Type B pancreatic cell (in vitro differentiated cells): ENCODE data around the gene ST6GAL1. TPM values are rescaled to one million over a fixed set of nuclear protein-coding genes. Genes with fewer than 3 reads are reported as not detected.

Experiments
- DNase-seq: peaks from one replicate; pipeline ENCODE4 v3.0.0; 2021; ENCODE audit warnings: mixed read lengths; ENCODE audit not compliant: unreplicated experiment; ENCODE audit errors: extremely low spot score
- H3K27ac Mint-ChIP-seq: 2 replicates; pipeline ENCODE4 v1.8.0; 2021; ENCODE audit warnings: mild to moderate bottlenecking, mixed read lengths
- H3K27me3 Mint-ChIP-seq: 2 replicates; pipeline ENCODE4 v1.8.0; 2021; ENCODE audit warnings: mixed read lengths
- H3K36me3 Mint-ChIP-seq: 2 replicates; pipeline ENCODE4 v1.8.0; 2021; ENCODE audit warnings: mixed read lengths
- H3K4me1 Mint-ChIP-seq: one replicate; pipeline ENCODE4 v1.8.0; 2021; ENCODE audit warnings: mixed read lengths; ENCODE audit not compliant: unreplicated experiment
- H3K4me3 Mint-ChIP-seq: 2 replicates; pipeline ENCODE4 v1.8.0; 2021; ENCODE audit warnings: mild to moderate bottlenecking, mixed read lengths
- H3K9me3 Mint-ChIP-seq: 2 replicates; pipeline ENCODE4 v1.8.0; 2021; ENCODE audit warnings: mixed read lengths
- total RNA-seq: library from RNA; stranded (reverse); gene quantifications from 2 replicates; pipeline ENCODE4 v1.2.1, GENCODE V29; 2021; ENCODE audit warnings: low replicate concordance
- TF ChIP-seq, protein P1 (sequence below): fragments of 200-600 bp; sonication (generic); conservative IDR thresholded peaks from 2 replicates; pipeline ENCODE4 v1.5.0; 2021; ENCODE audit warnings: antibody characterized with exemption, mild to moderate bottlenecking

ST6GAL1 gene
- total RNA-seq, 1 donor from 2014 or later = 51.8 TPM

DNA sequence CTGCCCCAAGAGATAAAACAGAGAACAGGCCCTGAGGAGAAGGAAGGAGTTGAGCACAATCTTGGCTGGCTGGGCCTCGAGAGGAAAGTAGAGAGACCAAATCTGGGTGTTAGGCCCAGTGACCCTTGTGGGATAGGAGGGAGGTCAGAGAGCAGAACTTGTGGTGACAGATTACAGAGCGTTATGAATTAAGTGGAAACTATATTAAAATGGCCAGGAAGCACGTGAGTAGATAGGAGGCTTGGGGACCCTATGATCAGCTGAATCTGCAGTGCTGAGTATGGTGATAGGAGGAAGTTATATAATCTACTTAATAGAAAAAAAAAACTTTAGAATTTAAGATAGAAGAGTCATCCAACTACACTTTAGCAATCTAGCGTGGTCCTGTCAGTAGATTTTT is 30.0 kb downstream of the ST6GAL1 start:
- Mint-ChIP-seq H3K9me3 (no peaks in the 10 kb centered on the region), H3K27ac (no peak overlapping the region), H3K4me1 (peaks cover 16% of the 10 kb centered on the region), H3K36me3 (no peaks in the 10 kb centered on the region), H3K4me3 (no peak overlapping the region), H3K27me3 (no peaks in the 10 kb centered on the region)
- DNase-seq = no peak
- TF ChIP-seq, protein P1, sequence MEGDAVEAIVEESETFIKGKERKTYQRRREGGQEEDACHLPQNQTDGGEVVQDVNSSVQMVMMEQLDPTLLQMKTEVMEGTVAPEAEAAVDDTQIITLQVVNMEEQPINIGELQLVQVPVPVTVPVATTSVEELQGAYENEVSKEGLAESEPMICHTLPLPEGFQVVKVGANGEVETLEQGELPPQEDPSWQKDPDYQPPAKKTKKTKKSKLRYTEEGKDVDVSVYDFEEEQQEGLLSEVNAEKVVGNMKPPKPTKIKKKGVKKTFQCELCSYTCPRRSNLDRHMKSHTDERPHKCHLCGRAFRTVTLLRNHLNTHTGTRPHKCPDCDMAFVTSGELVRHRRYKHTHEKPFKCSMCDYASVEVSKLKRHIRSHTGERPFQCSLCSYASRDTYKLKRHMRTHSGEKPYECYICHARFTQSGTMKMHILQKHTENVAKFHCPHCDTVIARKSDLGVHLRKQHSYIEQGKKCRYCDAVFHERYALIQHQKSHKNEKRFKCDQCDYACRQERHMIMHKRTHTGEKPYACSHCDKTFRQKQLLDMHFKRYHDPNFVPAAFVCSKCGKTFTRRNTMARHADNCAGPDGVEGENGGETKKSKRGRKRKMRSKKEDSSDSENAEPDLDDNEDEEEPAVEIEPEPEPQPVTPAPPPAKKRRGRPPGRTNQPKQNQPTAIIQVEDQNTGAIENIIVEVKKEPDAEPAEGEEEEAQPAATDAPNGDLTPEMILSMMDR = no peak

DNA sequence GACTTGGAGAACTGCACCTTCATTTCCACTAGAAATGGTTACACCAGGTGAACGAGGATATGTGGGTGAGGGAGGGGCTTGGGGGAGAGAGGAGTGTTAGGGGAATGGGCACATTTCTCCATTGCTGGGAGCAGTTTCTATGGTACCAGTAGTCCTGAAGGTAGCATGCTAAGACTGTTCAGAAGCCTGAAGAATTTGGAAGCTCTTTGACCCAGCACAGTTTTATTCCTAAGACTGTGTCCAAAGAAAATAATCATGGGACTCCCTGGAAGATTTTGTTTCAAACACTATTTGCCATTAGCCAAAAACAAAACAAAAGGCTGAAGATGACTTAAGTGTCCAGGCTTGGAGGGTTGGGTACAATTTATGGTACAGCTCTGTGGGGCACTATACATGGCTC is 32.1 kb downstream of the ST6GAL1 start:
- Mint-ChIP-seq H3K4me1 (peaks cover 5% of the 10 kb centered on the region), H3K27ac (no peak overlapping the region)

DNA sequence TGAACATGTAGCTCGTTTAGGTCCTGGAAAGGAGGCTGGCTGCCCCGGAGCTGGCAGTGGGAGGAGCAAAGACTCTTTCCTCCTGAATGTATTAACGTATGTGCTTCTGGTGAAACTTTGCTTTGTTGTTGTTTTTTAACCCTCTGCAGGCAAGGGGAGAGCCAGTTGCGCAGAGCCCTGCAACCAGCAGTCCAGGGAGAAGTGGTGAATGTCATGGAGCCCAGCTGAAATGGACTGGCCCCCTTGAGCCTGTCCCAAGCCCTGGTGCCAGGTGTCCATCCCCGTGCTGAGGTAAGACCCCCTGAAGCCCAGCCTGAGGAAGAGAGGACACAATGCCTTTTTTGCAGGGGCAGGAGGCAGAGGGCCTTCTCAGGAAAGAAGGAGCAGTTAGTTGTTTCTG is 33.3 kb downstream of the ST6GAL1 start:
- TF ChIP-seq, protein P1 = no peak
- Mint-ChIP-seq H3K4me1 (peaks cover 5% of the 10 kb centered on the region), H3K9me3 (no peaks in the 10 kb centered on the region), H3K27ac (no peak overlapping the region), H3K36me3 (peaks cover 5% of the 10 kb centered on the region), H3K27me3 (no peaks in the 10 kb centered on the region), H3K4me3 (no peak overlapping the region)
- DNase-seq = no peak

More for the DNA sequence above, 32.1 kb downstream of the ST6GAL1 start:
- no peaks in the 10 kb centered on the region for H3K27me3 Mint-ChIP-seq
- no peak for DNase-seq
- no peaks in the 10 kb centered on the region for H3K9me3 Mint-ChIP-seq
- TF ChIP-seq, protein P1 = no peak
- no peak overlapping the region for H3K4me3 Mint-ChIP-seq
- no peaks in the 10 kb centered on the region for H3K36me3 Mint-ChIP-seq

DNA sequence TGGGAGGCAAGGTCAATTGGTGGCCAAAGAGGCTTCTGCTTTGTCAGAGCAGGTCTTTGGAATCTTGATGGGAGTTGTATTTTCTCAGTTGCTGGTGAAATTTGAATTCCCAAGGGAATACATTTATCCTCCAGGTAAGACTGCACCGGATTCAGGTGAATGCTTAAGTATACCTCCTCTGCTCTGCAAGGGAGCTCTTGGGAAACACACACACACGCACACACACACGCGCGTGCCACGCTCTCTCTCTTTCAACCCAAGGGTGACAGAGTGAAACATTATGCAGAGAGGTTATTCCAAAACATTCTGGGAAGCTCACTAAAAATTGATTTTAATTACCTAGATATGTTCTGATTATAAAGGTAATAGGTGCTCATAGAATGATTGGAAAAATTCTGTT is 33.7 kb downstream of the ST6GAL1 start:
- Mint-ChIP-seq H3K27me3 (no peaks in the 10 kb centered on the region), H3K9me3 (no peaks in the 10 kb centered on the region), H3K36me3 (peaks cover 5% of the 10 kb centered on the region), H3K27ac (no peak overlapping the region), H3K4me1 (peaks cover 5% of the 10 kb centered on the region), H3K4me3 (no peak overlapping the region)
- DNase-seq = no peak
- TF ChIP-seq, protein P1 = no peak

DNA sequence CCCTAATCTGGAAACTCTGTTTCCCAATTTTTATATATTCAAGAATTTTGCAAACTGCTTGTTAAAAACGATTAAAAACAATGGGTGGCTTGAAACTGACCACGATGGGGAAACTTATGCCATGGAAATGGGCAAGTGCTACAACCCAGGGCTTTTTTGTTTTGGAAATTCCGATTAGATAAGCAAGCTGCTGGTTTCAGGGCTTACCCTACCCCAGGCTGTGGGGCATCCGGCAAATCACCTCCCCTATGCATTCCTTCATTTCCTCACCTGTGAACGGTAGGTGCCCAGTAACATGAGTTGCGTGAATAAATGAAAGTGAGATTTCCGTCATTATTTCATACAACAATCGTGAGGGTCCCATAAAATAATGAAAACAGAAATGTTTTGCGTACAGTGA is 34.3 kb downstream of the ST6GAL1 start:
- DNase-seq = no peak
- TF ChIP-seq, protein P1 = no peak
- Mint-ChIP-seq H3K27ac (no peak overlapping the region), H3K4me1 (peaks cover 5% of the 10 kb centered on the region), H3K27me3 (no peaks in the 10 kb centered on the region), H3K9me3 (no peaks in the 10 kb centered on the region), H3K36me3 (peaks cover 9% of the 10 kb centered on the region), H3K4me3 (no peak overlapping the region)
